ENCODE measurements around the gene PNPLA7.

Gene PNPLA7

GRCh38 chr9:137505421-137506140, 44.6 kb downstream of the PNPLA7 start:
- no peak for TF ChIP-seq CTCF (IDR thresholded peaks at IDR 0.05)

GRCh38 chr9:137504432-137504777, 45.8 kb downstream of the PNPLA7 start:
- TF ChIP-seq CTCF (IDR thresholded peaks at IDR 0.05) = no peak

GRCh38 chr9:137502008-137502911, 47.9 kb downstream of the PNPLA7 start:
- no peak for TF ChIP-seq CTCF (IDR thresholded peaks at IDR 0.05)

GRCh38 chr9:137501457-137501856, 48.7 kb downstream of the PNPLA7 start:
- TF ChIP-seq CTCF (IDR thresholded peaks at IDR 0.05) = no peak

GRCh38 chr9:137500666-137501397, 49.4 kb downstream of the PNPLA7 start:
- no peak for TF ChIP-seq CTCF (IDR thresholded peaks at IDR 0.05)

GRCh38 chr9:137499858-137500661, 50.1 kb downstream of the PNPLA7 start:
- no peak for TF ChIP-seq CTCF (IDR thresholded peaks at IDR 0.05)

GRCh38 chr9:137499416-137499815, 50.8 kb downstream of the PNPLA7 start:
- TF ChIP-seq CTCF (IDR thresholded peaks at IDR 0.05) = no peak
